ENCODE measurements around the gene ASB15.

The ASB15 gene

GRCh38 chr7:123637878-123638277, 36.3 kb downstream of the ASB15 start:
- no peak for DNase-seq

- no peak for DNase-seq
Measured at GRCh38 chr7:123639631-123640030, 38.0 kb downstream of the ASB15 start.

GRCh38 chr7:123640583-123640982, 39.0 kb downstream of the ASB15 start:
- no peak for DNase-seq

GRCh38 chr7:123641901-123642300, 40.3 kb downstream of the ASB15 start:
- no peak for DNase-seq

GRCh38 chr7:123643495-123644441, 42.1 kb downstream of the ASB15 start:
- DNase-seq, result peak; percentile 79

- peak; percentile 51 for DNase-seq
Measured at GRCh38 chr7:123645516-123645915, 43.9 kb downstream of the ASB15 start.

GRCh38 chr7:123647106-123647730, 45.6 kb downstream of the ASB15 start:
- DNase-seq, result peak; percentile 52

GRCh38 chr7:123649964-123650363, 48.3 kb downstream of the ASB15 start:
- peak; percentile 66 for DNase-seq

GRCh38 chr7:123650595-123650994, 49.0 kb downstream of the ASB15 start:
- DNase-seq, result no peak

- DNase-seq, result no peak
Measured at GRCh38 chr7:123652406-123652805, 50.8 kb downstream of the ASB15 start.

GRCh38 chr7:123653162-123653561, 51.5 kb downstream of the ASB15 start:
- DNase-seq, result no peak

- no peak for DNase-seq
Measured at GRCh38 chr7:123655614-123656013, 54.0 kb downstream of the ASB15 start, which contains the start of gene LMOD2. TSS of gene LMOD2 (plus strand) at chr7:123655866. CDS start at chr7:123655964, 98 bp downstream.

- no peak for DNase-seq
Measured at GRCh38 chr7:123656544-123657303, 55.1 kb downstream of the ASB15 start.

- no peak for DNase-seq
Measured at GRCh38 chr7:123657304-123657685, 55.7 kb downstream of the ASB15 start.

GRCh38 chr7:123658023-123658422, 56.4 kb downstream of the ASB15 start:
- DNase-seq, result no peak

GRCh38 chr7:123660514-123661354, 59.1 kb downstream of the ASB15 start:
- DNase-seq, result no peak

GRCh38 chr7:123661765-123662164, 60.1 kb downstream of the ASB15 start:
- no peak for DNase-seq

- DNase-seq, result no peak
Measured at GRCh38 chr7:123662293-123662692, 60.7 kb downstream of the ASB15 start.

GRCh38 chr7:123662755-123663154, 61.1 kb downstream of the ASB15 start:
- DNase-seq, result no peak

GRCh38 chr7:123663200-123663599, 61.6 kb downstream of the ASB15 start:
- no peak for DNase-seq

- no peak for DNase-seq
Measured at GRCh38 chr7:123665157-123665556, 63.5 kb downstream of the ASB15 start.

GRCh38 chr7:123665896-123666295, 64.3 kb downstream of the ASB15 start:
- no peak for DNase-seq
